Trophoblast cell (in vitro differentiated cells and primary cell): Measurements from ENCODE around the gene ARID3A.

ENCODE experiments used
- DNase-seq, 2 donors: peaks; one replicate each; pipeline ENCODE4 v3.0.0-alpha.2; 2016
- H2AFZ ChIP-seq: 2 replicates; pipeline ENCODE4 v1.6.1; 2013; ENCODE audit warnings: low read length, moderate library complexity, mild to moderate bottlenecking; ENCODE audit not compliant: insufficient read depth, poor library complexity
- H2AK5ac ChIP-seq: 2 replicates; pipeline ENCODE4 v1.6.1; 2013; ENCODE audit warnings: mild to moderate bottlenecking, low read length
- H2BK120ac ChIP-seq: 2 replicates; pipeline ENCODE4 v1.6.1; 2013; ENCODE audit warnings: low read length, mild to moderate bottlenecking, moderate library complexity; ENCODE audit not compliant: insufficient read depth, poor library complexity
- H2BK12ac ChIP-seq: 2 replicates; pipeline ENCODE4 v1.6.1; 2013; ENCODE audit warnings: mild to moderate bottlenecking, low read length, moderate library complexity
- H2BK5ac ChIP-seq: 2 replicates; pipeline ENCODE4 v1.6.1; 2013; ENCODE audit warnings: low read length, low read depth, moderate library complexity, mild to moderate bottlenecking; ENCODE audit not compliant: poor library complexity
- H3K14ac ChIP-seq: 2 replicates; pipeline ENCODE4 v1.6.1; 2013; ENCODE audit warnings: mild to moderate bottlenecking, low read length
- H3K18ac ChIP-seq: 2 replicates; pipeline ENCODE4 v1.6.1; 2013; ENCODE audit warnings: mild to moderate bottlenecking, low read length
- H3K23ac ChIP-seq: 2 replicates; pipeline ENCODE4 v1.6.1; 2013; ENCODE audit warnings: low read length
- H3K27ac ChIP-seq: 2 replicates; pipeline ENCODE4 v1.5.1; 2013; ENCODE audit warnings: low read depth, mild to moderate bottlenecking, inconsistent platforms, low read length, moderate library complexity
- H3K27me3 ChIP-seq: 2 replicates; pipeline ENCODE4 v1.6.1; 2013; ENCODE audit warnings: inconsistent platforms, mild to moderate bottlenecking, low read length, moderate library complexity; ENCODE audit not compliant: insufficient read depth
- H3K36me3 ChIP-seq, 2 experiments: 1 replicate in 1 of 2; 2 replicates in 1 of 2; pipeline ENCODE4 v1.6.1; 2013; ENCODE audit warnings: low read length in 2 of 2, mild to moderate bottlenecking in 2 of 2, moderate library complexity in 1 of 2; ENCODE audit not compliant: insufficient read depth in 2 of 2, control insufficient read depth in 1 of 2
- H3K4ac ChIP-seq: 2 replicates; pipeline ENCODE4 v1.6.1; 2013; ENCODE audit warnings: low read depth, mild to moderate bottlenecking, low read length, moderate library complexity
- H3K4me1 ChIP-seq, 2 experiments: 1 replicate in 1 of 2; 2 replicates in 1 of 2; pipeline ENCODE4 v1.6.1; 2013; ENCODE audit warnings: low read length in 2 of 2, mild to moderate bottlenecking in 2 of 2, moderate library complexity in 1 of 2; ENCODE audit not compliant: insufficient read depth in 2 of 2, control insufficient read depth in 1 of 2
- H3K4me2 ChIP-seq: 2 replicates; pipeline ENCODE4 v1.6.1; 2013; ENCODE audit warnings: inconsistent platforms, mild to moderate bottlenecking, low read length, moderate library complexity
- H3K4me3 ChIP-seq: 2 replicates; pipeline ENCODE4 v1.5.1; 2013; ENCODE audit warnings: mild to moderate bottlenecking, low read depth, low read length, inconsistent platforms
- H3K79me1 ChIP-seq: one replicate; pipeline ENCODE4 v1.6.1; 2013; ENCODE audit warnings: low read length
- H3K79me2 ChIP-seq: 2 replicates; pipeline ENCODE4 v1.6.1; 2013; ENCODE audit warnings: low read length, mild to moderate bottlenecking; ENCODE audit not compliant: control insufficient read depth, insufficient read depth, poor library complexity
- H3K9ac ChIP-seq: 2 replicates; pipeline ENCODE4 v1.6.1; 2013; ENCODE audit warnings: mild to moderate bottlenecking, low read length
- H3K9me3 ChIP-seq: 2 replicates; pipeline ENCODE4 v1.6.1; 2013; ENCODE audit warnings: low read depth, mild to moderate bottlenecking, control low read depth, inconsistent platforms, low read length; ENCODE audit not compliant: insufficient read depth
- H4K12ac ChIP-seq: 2 replicates; pipeline ENCODE4 v1.6.1; 2013; ENCODE audit warnings: low read depth, mild to moderate bottlenecking, low read length, moderate library complexity
- H4K8ac ChIP-seq: 2 replicates; pipeline ENCODE4 v1.6.1; 2013; ENCODE audit warnings: low read depth, mild to moderate bottlenecking, low read length, moderate library complexity
- H4K91ac ChIP-seq: one replicate; pipeline ENCODE4 v1.6.1; 2013; ENCODE audit warnings: low read depth, mild to moderate bottlenecking, low read length, moderate library complexity
- WGBS: extraction: QIAGEN DNeasy Blood & Tissue Kit; methylation state at CpG from one replicate; pipeline ENCODE4 v1.1.7; 2013; ENCODE audit warnings: missing lambda C conversion rate; ENCODE audit not compliant: insufficient read length, insufficient coverage; ENCODE audit errors: extremely low coverage; 5-methylcytosine and 5-hydroxymethylcytosine counted together

ARID3A gene

GRCh38 chr19:900043-900301 lies 25.9 kb upstream of the ARID3A start:
- H2BK120ac ChIP-seq = no peak overlapping the region
- H4K91ac ChIP-seq = no peak overlapping the region
- H3K18ac ChIP-seq = no peak overlapping the region
- H3K79me2 ChIP-seq = no peaks in the 10 kb centered on the region
- no peak overlapping the region for H3K27ac ChIP-seq
- peaks cover 4 to 5% of the 10 kb centered on the region in 2 experiments for H3K4me1 ChIP-seq
- H3K4ac ChIP-seq = no peak overlapping the region
- no peak overlapping the region for H2BK5ac ChIP-seq
- no peak overlapping the region for H4K8ac ChIP-seq
- H3K14ac ChIP-seq = no peak overlapping the region
- no peaks in the 10 kb centered on the region for H3K79me1 ChIP-seq
- no peak overlapping the region for H2AFZ ChIP-seq
- no peaks in the 10 kb centered on the region for H3K27me3 ChIP-seq
- peaks cover 3% of the 10 kb centered on the region for H3K9me3 ChIP-seq
- H3K23ac ChIP-seq = no peak overlapping the region
- no peak overlapping the region for H2BK12ac ChIP-seq
- H3K36me3 ChIP-seq = peaks cover 35 to 43% of the 10 kb centered on the region in 2 experiments
- H3K4me2 ChIP-seq = no peak overlapping the region
- WGBS = no CpG with 5 or more reads among the region's 15 CpGs
- no peak overlapping the region for H3K4me3 ChIP-seq
- H4K12ac ChIP-seq = no peak overlapping the region
- H2AK5ac ChIP-seq = no peak overlapping the region
- no peak overlapping the region for H3K9ac ChIP-seq
- no peak for DNase-seq

GRCh38 chr19:900302-901111 lies 25.3 kb upstream of the ARID3A start:
- Histone ChIP-seq H4K91ac (no peak overlapping the region), H3K4me3 (no peak overlapping the region), H3K4ac (no peak overlapping the region), H3K23ac (no peak overlapping the region), H3K9me3 (peaks cover 3% of the 10 kb centered on the region), H3K4me2 (no peak overlapping the region), H2BK5ac (no peak overlapping the region), H3K27ac (no peak overlapping the region), H3K9ac (no peak overlapping the region), H2AK5ac (no peak overlapping the region), H3K18ac (no peak overlapping the region), H2BK12ac (no peak overlapping the region), H2AFZ (no peak overlapping the region), H3K79me1 (no peaks in the 10 kb centered on the region), H4K12ac (no peak overlapping the region), H2BK120ac (no peak overlapping the region), H3K79me2 (no peaks in the 10 kb centered on the region), H3K36me3 (peaks cover 35 to 43% of the 10 kb centered on the region in 2 experiments), H3K14ac (no peak overlapping the region), H3K4me1 (peaks cover under 1 to 2% of the 10 kb centered on the region in 2 experiments), H4K8ac (no peak overlapping the region), H3K27me3 (no peaks in the 10 kb centered on the region)
- no CpG with 5 or more reads among the region's 30 CpGs for WGBS
- peak; percentile 46 to 58 for DNase-seq

GRCh38 chr19:901216-902092 lies 24.4 kb upstream of the ARID3A start:
- Histone ChIP-seq H3K4me3 (no peak overlapping the region), H3K27ac (no peak overlapping the region), H3K23ac (no peak overlapping the region), H3K14ac (no peak overlapping the region), H3K36me3 (peaks cover 35 to 38% of the 10 kb centered on the region in 2 experiments), H3K79me2 (no peaks in the 10 kb centered on the region), H4K91ac (no peak overlapping the region), H3K4ac (no peak overlapping the region), H2BK120ac (no peak overlapping the region), H4K8ac (no peak overlapping the region), H2AFZ (no peak overlapping the region), H3K9me3 (peaks cover 3% of the 10 kb centered on the region), H2AK5ac (no peak overlapping the region), H3K4me2 (no peak overlapping the region), H3K27me3 (no peaks in the 10 kb centered on the region), H4K12ac (no peak overlapping the region), H3K4me1 (no peaks in the 10 kb centered on the region), H3K9ac (no peak overlapping the region), H2BK12ac (no peak overlapping the region), H3K79me1 (no peaks in the 10 kb centered on the region), H2BK5ac (no peak overlapping the region), H3K18ac (no peak overlapping the region)
- DNase-seq = no peak
- no CpG with 5 or more reads among the region's 27 CpGs for whole genome bisulfite sequencing

- H3K27ac ChIP-seq = no peak overlapping the region
- H3K79me1 ChIP-seq = no peaks in the 10 kb centered on the region
- no peak overlapping the region for H2AK5ac ChIP-seq
- H4K8ac ChIP-seq = no peak overlapping the region
- H2BK12ac ChIP-seq = no peak overlapping the region
- H3K27me3 ChIP-seq = no peaks in the 10 kb centered on the region
- whole genome bisulfite sequencing = no CpG with 5 or more reads among the region's 7 CpGs
- no peak overlapping the region for H3K4me2 ChIP-seq
- no peak overlapping the region for H3K18ac ChIP-seq
- H4K12ac ChIP-seq = no peak overlapping the region
- H3K4me3 ChIP-seq = no peak overlapping the region
- no peak overlapping the region for H2AFZ ChIP-seq
- no peak overlapping the region for H2BK5ac ChIP-seq
- H2BK120ac ChIP-seq = no peak overlapping the region
- no peak overlapping the region for H3K14ac ChIP-seq
- peaks cover 31 to 34% of the 10 kb centered on the region in 2 experiments for H3K36me3 ChIP-seq
- no peak for DNase-seq
- no peak overlapping the region for H3K4ac ChIP-seq
- H3K9ac ChIP-seq = no peak overlapping the region
- H3K4me1 ChIP-seq = no peaks in the 10 kb centered on the region
- H3K79me2 ChIP-seq = no peaks in the 10 kb centered on the region
- no peak overlapping the region for H3K23ac ChIP-seq
- H3K9me3 ChIP-seq = peaks cover 3% of the 10 kb centered on the region
- H4K91ac ChIP-seq = no peak overlapping the region
Observed at GRCh38 chr19:902093-902370, 23.8 kb upstream of the ARID3A start.
